Measurements from ENCODE around the gene AXL.
A peak's percentile ranks its signal among the peaks of the same experiment; 100 is the strongest.
"Not testable (repeated sequence)": the region's sequence is repeated elsewhere in the genome, so short reads cannot be mapped to it uniquely, and the experiment has no call there.

Gene AXL

DNA sequence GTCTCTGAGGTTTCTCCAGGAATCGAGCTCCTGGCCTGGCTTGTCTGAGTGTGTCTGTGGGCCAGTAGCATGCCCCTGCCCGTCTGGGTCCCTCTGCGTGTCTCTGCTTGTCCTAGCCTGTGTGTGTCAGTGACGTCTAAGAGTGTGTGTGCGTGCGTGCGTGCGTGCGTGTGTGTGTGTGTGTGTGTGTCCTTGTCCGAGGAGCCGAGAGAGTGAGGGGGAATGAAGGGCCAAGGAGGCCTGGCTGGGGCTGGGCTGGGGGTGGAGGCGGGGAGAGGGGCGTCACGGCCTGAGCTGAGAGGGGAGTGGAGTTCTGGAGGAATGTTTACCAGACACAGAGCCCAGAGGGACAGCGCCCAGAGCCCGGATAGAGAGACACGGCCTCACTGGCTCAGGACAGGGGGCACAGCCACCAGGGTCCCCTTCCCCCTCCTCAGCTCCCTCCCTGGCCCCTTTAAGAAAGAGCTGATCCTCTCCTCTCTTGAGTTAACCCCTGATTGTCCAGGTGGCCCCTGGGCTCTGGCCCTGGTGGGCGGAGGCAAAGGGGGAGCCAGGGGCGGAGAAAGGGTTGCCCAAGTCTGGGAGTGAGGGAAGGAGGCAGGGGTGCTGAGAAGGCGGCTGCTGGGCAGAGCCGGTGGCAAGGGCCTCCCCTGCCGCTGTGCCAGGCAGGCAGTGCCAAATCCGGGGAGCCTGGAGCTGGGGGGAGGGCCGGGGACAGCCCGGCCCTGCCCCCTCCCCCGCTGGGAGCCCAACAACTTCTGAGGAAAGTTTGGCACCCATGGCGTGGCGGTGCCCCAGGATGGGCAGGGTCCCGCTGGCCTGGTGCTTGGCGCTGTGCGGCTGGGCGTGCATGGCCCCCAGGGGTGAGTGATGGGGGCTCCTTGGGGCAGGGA lies at the start of gene AXL:
Gene AXL, plus strand, starts transcription at position 609 of the 893 bp plus-strand sequence. Its CDS starts 170 bp downstream, at position 779.
- no peak for DNase-seq

DNA sequence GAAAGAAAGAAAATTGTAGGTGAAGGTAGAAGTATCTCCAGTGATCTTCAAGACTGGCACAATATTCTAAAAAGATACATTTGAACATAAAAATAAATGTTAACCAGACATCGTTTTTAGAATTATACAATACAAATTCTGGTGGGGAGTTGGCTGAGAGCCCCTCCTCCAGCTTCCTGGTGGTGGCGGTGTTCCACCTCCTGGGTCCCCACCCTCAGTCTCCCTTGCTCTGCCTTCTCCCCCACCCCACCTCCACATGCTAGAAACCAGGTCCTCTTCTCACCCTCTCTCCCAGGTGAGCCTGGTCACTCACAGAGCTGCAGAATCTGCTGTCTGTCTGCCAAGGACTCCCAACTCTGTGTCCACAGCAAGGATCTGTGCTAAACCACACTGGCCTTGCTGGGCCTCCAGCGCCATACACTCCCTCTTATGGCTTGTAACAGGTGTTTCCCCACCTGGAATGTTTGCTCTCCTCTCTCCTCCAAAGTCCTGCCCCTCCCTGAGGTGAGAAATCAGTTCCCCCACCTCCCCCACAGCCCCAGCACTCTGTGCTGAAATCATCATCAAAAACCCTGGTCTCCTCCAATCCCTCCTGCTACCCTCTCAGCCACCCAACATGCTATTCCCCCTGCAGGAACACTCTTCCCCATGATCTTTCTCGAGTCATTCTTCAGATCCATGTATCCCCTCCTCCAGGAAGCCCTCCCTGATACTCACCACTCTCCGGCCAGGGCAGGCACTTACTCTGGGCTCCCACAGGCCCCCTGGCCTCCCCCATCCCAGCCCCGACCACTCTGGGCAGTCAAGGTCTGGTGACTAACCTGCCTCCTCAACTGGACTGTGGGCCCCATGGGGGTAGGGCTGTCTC lies 46.5 kb upstream of the AXL start:
- no peak for DNase-seq

DNA sequence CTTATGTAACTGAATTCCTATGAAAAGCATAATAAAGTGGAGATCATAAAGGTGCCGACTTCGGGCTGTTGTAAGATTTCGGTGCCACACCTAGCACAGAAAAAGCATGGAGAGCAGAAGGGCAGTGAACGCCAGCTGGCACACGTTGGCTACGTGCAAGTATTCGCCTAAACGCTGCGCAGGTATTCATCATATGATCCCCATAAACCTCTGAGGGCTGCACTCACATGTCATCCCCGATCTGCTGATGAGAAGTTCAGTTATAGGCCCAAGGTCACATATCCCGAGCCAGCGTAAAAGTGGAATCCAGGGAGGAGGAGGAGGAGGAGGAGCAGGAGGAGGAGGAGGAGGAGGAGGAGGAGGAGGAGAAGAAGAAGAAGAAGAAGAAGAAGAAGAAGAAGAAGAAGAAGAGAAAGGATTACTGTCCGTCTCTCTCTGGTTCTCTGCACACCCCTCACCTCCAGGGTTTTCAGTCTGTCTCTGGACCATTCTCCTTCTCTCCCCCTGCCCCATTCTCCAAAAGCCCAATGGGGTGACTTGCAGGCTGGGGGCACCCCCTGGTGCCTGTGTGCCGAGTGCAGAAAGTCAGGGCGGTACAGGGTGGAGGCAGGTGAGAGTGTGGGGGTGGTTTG lies 44.6 kb upstream of the AXL start:
- DNase-seq: no peak

DNA sequence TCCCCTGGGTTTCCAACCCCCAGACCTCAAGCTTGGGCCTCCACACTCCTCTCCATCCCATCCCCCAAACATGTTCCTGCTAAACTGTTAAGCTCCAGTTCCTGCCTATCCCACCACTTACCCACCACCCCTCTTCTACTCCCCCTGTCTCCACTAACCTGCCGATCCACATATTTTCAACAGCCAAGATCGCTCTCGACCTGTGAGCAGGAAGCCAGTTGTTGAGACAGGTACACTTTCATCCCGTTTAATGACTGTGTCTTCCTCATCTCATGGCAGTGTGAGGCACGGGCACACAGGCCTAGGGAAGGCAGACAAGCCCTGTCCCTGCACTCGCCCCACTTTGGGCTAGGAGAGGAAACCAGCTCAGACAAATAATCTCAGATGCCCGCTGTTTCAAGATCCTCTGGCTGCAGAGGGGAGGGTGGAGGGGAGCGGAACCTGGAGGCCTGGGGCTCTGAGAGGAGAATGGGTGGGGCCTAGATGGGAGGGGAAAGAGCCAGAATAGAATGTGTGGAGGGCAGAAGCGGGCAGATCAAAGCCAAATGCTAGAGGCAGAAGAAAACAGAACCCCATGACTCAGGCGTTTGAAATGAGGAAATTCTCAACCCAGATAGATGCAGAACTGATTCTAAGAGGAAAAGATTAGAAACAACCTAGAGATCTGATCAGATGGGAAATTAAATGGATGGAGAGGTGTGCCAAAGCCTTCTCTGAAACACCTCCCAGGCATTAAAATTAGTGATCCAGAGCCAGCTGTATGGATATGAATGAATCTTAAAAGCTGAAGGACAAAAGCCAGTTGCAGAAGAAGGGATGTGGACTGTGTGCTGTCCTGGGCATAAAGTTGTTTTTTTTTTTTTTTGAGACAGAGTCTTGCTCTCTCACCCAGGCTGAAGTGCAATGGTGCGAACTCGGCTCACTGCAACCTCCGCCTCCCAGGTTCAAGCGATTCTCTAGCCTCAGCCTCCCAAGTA lies 42.9 kb upstream of the AXL start:
- DNase-seq: peak; percentile 50

DNA sequence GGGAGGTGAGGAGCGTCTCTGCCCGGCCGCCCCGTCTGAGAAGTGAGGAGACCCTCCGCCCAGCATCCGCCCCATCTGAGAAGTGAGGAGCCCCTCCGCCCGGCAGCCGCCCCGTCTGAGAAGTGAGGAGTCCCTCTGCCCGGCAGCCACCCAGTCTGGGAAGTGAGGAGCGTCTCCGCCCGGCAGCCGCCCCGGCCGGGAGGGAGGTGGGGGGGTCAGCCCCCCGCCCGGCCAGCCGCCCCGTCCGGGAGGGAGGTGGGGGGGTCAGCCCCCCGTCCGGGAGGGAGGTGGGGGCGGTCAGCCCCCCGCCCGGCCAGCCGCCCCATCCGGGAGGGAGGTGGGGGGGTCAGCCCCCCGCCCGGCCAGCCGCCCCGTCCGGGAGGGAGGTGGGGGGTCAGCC lies 38.9 kb upstream of the AXL start:
- not testable (repeated sequence) for DNase-seq

DNA sequence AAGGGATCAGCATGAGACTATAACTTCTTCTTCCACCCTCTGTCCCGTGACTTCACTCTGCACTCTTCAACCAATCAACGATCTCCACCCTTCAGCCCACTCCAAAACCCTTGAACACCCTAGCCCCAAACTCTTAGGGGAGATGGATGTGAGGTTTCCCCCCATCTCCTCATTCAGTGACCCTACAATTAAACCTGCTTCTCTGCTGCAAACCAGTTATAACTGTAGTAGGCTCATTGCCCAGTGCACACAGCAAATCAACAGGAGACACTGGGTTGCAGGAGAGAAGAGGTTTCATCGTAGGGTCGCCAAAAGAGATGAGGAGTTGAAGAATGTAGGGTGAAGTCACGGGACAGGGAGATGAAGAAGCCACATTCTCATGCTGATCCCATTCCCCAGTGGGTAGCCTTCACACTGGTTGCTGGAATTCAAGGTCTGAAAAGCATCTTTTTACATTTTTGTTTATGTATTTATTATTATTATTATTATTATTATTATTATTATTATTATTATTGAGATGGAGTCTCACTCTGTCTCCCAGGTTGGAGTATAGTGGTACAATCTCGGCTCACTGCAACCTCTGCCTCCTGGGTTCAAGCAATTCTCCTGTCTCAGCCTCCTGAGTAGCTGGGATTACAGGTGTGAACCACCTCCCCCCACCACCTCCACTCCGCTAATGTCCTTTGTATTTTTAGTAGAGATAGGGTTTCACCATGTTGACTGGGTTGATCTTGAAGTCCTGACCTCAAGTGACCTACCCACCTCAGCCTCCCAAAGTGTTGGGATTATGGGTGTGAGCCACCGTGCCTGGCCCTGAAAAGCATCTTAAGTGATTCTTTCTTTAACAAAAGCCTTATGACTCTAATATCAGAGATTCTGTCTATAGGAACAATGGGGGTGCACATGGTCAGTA lies 31.8 kb upstream of the AXL start:
- DNase-seq: no peak

DNA sequence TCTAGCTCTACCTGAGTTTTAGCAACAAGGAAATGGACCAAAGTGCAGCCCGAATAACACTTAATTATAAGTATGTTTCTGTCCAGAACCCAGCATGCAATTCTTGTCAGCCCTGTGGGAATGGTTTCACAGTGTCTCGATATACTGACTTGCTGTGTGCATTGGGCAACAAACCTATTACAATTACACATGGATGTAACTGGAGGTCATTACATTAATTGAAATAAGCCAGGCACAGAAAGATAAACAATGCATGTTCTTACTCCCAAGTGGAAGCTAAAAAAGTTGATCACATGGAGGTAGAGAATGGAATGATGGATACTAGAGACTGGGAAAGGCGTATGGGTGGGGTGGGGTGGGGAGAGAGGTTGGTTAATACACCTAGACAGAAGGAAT lies 31.1 kb upstream of the AXL start:
- no peak for DNase-seq

DNA sequence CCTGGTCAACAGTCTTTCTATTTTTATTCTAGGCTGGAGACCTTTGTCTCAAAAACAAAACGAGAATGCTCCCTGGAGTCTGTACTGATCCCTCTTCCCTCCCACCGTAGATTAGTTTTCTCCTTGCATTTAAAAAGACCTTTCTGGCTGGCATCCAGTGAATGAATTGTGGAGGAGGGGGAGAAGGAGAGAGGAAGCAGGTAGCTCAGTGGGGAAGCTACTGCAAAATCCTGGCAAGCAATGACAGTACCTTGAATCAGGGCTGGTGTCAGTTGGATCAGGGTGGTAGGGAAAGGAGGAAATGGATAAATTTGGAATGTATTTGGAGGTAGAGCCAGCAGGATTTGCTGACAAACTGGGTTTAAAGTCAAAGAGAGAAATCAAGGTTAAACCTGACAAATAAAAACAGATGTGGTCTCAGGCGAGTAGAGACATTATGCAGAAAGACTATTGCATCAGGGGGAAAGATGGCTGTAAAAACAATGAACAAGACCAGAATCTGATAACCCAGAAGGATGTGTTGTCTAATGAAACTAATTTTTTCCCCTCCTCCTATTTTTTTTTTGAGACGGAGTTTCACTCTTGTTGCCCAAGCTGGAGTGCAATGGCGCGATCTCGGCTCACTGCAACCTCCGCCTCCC lies 29.5 kb upstream of the AXL start:
- DNase-seq: no peak

DNA sequence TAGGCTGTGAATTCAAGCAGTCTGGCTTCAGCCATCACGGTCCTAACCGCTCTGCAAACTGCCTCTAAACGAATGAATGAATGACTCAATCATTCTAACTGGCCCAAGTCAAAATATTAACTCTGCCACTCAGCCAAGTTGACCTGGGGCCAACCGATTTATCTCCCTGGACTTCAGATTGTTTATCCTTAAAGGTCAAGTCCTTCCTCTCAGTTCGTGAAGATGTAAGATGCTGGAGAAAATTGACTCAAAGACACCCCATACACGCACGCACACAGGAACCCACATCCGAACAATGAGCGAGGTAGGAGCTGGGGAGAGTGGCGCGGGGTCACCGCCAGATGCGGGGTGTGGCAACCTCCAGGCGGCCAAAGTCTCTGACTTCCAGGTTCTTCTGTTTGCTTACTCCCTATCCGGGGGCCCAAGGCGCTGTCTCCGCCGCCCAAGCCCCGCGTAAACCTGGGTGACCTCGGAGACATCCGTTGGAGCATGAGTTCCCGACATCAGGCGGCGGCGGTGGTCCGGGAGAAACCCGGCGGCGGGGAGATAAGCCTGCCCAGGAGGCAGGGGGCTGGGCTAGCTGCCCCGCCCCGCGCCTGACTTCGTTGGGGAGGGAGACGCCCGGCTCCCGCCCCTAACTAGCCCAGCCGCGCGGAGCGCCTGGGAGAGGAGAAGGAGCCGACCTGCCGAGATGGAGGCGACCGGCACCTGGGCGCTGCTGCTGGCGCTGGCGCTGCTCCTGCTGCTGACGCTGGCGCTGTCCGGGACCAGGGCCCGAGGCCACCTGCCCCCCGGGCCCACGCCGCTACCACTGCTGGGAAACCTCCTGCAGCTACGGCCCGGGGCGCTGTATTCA lies 26.2 kb upstream of the AXL start, which contains the start of gene CYP2S1:
Gene CYP2S1, plus strand, starts transcription at position 646 of the 856 bp plus-strand sequence. Its CDS starts 46 bp downstream, at position 692.
- DNase-seq: no peak

DNA sequence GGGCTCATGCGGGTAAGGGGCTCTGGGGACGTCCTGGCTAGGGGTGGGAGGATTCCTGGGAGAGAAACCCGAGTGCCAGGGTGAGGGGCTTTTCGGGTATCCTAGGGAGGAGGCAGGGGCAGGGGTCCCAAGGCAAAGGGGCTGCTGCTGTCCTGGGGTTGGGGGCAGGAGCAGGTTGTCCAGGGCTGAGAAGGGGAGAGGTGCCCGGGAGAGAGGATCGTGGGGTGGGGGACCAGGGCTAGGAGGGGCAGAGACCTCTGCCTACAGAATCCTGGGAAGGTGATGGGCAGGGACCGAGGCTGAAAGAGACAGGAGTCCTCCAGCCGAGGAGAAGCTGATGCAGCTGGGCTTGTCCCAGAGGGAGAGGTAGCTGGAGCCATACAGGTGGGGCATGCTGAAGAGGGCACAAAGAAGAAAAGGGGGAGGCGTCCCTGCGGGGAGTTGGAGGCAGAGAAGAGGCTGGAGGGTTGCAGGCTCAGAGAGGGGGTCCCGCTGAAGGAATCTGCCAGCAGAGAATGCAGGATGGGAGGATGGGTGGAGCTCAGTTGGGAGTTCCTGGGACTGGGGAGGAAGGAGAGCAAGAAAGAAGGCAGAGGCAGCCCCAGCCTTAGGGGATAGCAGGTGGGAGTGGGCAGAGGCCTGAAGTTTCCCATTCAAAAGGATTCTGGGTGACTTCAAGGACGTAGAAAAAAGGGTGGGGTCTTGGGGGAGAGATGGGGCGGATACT lies 25.4 kb upstream of the AXL start:
- no peak for DNase-seq

DNA sequence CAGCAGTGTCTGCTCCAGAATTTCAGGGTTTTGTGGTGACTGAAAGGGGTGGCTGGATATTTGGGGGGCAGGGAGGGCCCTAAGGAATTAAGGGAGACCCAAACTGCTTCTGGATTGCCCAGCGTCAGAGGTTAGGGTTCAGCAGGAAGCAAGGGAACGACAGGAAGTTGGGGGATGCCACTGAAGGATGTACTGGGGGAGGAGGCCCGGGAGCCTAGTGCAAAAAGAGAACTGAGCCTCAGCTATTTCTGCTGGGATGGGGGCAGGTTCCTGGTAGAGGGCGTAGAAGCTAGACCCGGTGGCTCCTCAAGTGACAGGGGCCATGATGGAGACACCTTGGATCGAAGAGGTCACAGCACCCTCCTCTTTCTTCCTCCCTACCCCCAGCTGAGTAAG lies 24.9 kb upstream of the AXL start:
- DNase-seq: no peak

DNA sequence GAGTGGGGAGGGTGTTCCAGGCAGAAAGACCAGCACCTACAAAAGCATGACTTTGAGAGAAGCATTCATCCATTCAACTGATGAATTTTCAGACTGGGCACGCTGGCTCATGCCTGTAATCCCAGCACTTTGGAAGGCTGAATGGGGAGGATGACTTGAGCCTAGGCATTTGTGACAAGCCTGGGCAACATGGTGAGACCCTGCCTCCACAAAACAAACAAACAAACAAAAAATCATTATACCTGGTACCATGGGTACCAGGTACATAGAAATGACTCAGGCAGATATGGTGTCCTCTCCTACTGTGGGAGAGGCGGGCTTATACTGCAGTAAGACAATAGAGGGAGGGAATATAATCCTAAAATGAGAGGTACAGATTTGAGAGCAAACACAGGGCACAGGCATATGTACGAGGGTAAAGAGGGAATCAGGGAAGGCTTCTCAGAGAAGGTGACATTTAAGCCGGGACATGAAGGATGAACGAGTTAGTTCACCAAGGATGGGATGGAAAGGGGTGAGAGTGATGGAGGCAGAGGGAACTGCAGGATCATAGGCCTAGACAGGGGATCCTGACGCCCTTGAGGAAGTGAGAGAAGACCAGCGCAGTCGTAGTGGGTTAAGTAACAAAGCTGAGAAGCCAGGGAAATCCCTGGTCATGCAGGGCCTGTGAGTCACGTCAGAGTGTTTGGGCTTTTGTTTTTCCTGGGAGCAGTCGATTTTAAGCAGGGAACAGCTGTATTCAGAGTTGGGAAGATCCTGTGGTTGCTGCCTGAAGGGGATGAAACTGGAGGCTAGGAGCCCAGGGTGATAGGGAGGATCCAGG lies 23.1 kb upstream of the AXL start:
- DNase-seq: no peak

DNA sequence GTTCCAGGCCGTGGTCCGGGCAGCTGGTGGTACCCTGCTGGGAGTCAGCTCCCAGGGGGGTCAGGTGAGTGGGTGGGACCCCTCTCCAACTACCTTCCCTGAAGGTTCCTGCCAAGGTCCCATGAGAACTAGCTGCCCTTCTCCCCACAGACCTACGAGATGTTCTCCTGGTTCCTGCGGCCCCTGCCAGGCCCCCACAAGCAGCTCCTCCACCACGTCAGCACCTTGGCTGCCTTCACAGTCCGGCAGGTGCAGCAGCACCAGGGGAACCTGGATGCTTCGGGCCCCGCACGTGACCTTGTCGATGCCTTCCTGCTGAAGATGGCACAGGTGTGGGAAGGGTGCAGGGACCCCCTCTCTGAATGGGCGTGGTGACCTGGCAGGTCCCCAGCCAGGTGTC lies 20.5 kb upstream of the AXL start:
- no peak for DNase-seq

DNA sequence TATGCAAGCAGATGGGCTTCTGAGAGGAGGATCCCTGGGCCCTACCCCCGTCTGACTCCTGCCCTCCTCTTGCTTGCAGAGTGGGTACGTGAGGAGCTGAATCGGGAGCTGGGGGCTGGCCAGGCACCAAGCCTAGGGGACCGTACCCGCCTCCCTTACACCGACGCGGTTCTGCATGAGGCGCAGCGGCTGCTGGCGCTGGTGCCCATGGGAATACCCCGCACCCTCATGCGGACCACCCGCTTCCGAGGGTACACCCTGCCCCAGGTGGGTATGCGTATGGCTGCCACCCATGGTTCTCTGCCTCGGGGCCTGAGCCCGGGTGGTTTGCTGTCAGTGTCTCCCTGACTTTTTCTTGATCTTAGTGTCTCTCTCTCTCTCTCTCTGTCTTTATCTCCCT lies 15.7 kb upstream of the AXL start:
- DNase-seq: no peak

DNA sequence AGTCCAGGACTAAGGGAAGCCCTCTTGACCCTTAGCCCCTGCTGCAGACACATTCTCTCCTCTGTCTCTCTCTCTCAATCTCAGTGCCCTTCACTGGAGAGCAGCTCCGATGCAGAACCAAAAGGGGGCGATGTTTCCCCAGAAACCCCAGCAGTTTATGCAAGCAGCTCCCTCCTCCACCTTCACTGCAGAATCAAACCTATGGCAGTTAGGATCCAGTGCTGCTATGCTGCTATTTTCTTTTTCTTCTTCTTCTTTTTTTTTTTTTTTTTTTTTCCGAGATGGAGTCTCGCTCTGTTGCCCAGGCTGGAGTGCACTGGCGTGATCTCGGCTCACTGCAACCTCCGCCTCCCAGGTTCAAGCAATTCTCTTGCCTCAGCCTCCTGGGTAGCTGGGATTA lies 14.7 kb upstream of the AXL start:
- peak; percentile 91 for DNase-seq

DNA sequence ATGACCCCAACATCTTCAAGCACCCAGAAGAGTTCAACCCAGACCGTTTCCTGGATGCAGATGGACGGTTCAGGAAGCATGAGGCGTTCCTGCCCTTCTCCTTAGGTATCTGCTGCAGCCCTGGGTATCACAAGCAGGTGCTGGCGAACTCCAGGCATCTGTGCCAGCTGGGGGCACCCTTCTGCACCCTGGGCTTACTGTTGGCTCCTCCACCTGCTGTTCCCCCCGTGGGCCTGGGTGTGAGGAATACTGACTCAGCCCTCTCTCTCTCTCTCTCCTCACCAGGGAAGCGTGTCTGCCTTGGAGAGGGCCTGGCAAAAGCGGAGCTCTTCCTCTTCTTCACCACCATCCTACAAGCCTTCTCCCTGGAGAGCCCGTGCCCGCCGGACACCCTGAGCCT lies 13.0 kb upstream of the AXL start:
- DNase-seq: no peak

DNA sequence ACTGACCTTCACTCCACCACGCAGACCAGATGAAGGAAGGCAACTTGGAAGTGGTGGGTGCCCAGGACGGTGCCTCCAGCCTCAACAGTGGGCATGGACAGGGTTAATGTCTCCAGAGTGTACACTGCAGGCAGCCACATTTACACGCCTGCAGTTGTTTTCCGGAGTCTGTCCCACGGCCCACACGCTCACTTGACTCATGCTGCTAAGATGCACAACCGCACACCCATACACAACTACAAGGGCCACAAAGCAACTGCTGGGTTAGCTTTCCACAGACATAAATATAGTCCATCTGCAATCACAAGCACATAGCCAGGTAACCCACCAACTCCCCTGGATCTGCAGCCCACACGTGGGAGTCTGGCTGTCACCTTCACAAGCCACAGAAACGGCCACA lies 12.6 kb upstream of the AXL start:
- no peak for DNase-seq

Measured in CD4-positive, alpha-beta T cell treated with Interleukin-4 for 4 hours (primary cell).